ENCODE data around the gene AP3S2. TPM values are rescaled to one million over a fixed set of nuclear protein-coding genes. Genes with fewer than 3 reads are reported as not detected.

AP3S2 gene
- total and polyA plus RNA-seq, 2 of the 4 experiments (the other 2 are of a cell fraction): 12.6 to 34.1 TPM

DNA sequence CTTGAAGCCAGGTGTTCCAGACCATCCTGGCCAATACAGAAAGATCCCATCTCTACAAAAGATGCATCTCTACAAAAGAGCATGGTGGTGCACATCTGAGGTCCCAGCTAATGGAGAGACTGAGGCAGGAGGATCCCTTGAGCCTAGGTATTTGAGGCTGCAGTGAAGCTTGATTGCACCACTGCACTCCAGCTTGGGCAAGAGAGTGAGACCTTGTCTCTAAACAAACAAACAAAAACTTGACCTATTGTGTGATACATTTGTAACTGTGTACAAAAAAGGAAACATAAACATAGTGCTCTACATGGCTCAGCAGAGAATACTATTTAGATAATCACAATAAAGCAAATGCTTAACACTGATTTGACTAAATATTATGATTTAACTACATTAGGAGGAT, 97.8 kb downstream of the AP3S2 start:
- Histone ChIP-seq H3K27me3 (ENCODE audit: control insufficient read depth, insufficient read depth, low read length) (no peaks in the 10 kb centered on the region), H3K4ac (ENCODE audit: low read depth, low read length) (no peak overlapping the region), H4K91ac (ENCODE audit: insufficient read depth, low read depth, low read length) (no peak overlapping the region), H2BK120ac (ENCODE audit: low read depth, low read length) (no peak overlapping the region), H2AK5ac (ENCODE audit: low read depth, low read length) (no peak overlapping the region), H2BK15ac (ENCODE audit: low read depth, low read length) (no peak overlapping the region), H3K9me1 (ENCODE audit: insufficient read depth, low read length) (0 out of 2 replicates have a peak, but pooled peaks cover 5% of the 10 kb centered on the region), H2AFZ (replicated peaks; ENCODE audit: low read length, poor library complexity) (no peak overlapping the region), H2BK5ac (ENCODE audit: low read depth, low read length, poor library complexity, severe bottlenecking) (no peak overlapping the region), H3K56ac (ENCODE audit: extremely low read depth, insufficient read depth, low read length) (no peak overlapping the region), H3K4me1 (ENCODE audit: control insufficient read depth, insufficient read depth, low read length) (peaks cover 5% of the 10 kb centered on the region), H4K20me1 (ENCODE audit: insufficient read depth, low read length) (no peaks in the 10 kb centered on the region), H3K36me3 (ENCODE audit: control insufficient read depth, insufficient read depth, low read length) (peaks cover 45% of the 10 kb centered on the region), H3K79me1 (ENCODE audit: low read depth in 1 of 2, low read length in 2 of 2) (no peaks in the 10 kb centered on the region), H4K8ac (ENCODE audit: low read depth in 2 of 2, low read length in 2 of 2) (no peak overlapping the region), H3K14ac (replicated peaks; ENCODE audit: low read depth, low read length) (no peak overlapping the region), H3K4me3 (ENCODE audit: insufficient read depth, low read depth, low read length) (no peak overlapping the region), H2AK9ac (replicated peaks; ENCODE audit: low read depth, low read length, poor library complexity) (no peak overlapping the region), H4K5ac (ENCODE audit: low read depth, low read length) (no peak overlapping the region), H3K4me2 (ENCODE audit: low read depth, low read length) (no peak overlapping the region), H2BK20ac (ENCODE audit: low read depth, low read length) (no peak overlapping the region), H3K9me3 (ENCODE audit: control insufficient read depth, insufficient read depth, low read length) (peaks cover 6% of the 10 kb centered on the region; the same call in 1 of the 2 replicates), H3K9ac (ENCODE audit: low read depth, low read length) (no peak overlapping the region), H3K27ac (ENCODE audit: insufficient read depth, low read length) (no peak overlapping the region), H3K18ac (ENCODE audit: low read depth, low read length) (no peak overlapping the region), H3K23ac (ENCODE audit: low read depth, low read length) (no peak overlapping the region)
- dilution Hi-C loops (cut with HindIII; ENCODE audit: low sequenced_read_pairs, unreplicated experiment) (no loop called here), in situ Hi-C loops (cut with MboI; ENCODE audit: low sequenced_read_pairs) (no loop called here), intact Hi-C loops (cut with micrococcal nuclease) (no loop called here)
- DNase-seq (no peak), ATAC-seq (ENCODE audit: low read depth) (no peak)
- BruUV-seq (replicated peaks): no TSS peak
- no peak for TF ChIP-seq MAFK (IDR thresholded peaks at IDR 0.05; ENCODE audit: low read depth, low read length)
- TF ChIP-seq NFE2L2 (IDR thresholded peaks at IDR 0.05; ENCODE audit: low read depth, low read length): no peak
- TF ChIP-seq BHLHE40 (IDR thresholded peaks at IDR 0.05; ENCODE audit: low read depth, low read length): no peak
- ChIA-PET CTCF (no interaction called here), POLR2A (ENCODE audit: unreplicated experiment) (no interaction called here)
